Kidney (tissue), 14 donors: ENCODE measurements around the gene ANKRD40CL. TPM values are rescaled to one million over a fixed set of nuclear protein-coding genes. Genes with fewer than 3 reads are reported as not detected.

Experiments used
- DNase-seq, 5 donors: peaks; one replicate each; pipeline ENCODE4 v3.0.0-alpha.2; 2013 to 2020
- FAIRE-seq: peaks from 2 replicates; lab custom pipeline; 2012; peaks lifted over from hg19 to GRCh38; lab: Jason Lieb, UNC
- H3K27ac ChIP-seq, 2 donors: one replicate each; pipeline ENCODE4 v1.7.0; 2013; ENCODE audit warnings: low read depth in 2 of 2, low read length in 2 of 2, inconsistent platforms in 1 of 2
- H3K27me3 ChIP-seq: one replicate; pipeline ENCODE4 v1.7.1; 2013; ENCODE audit warnings: low read length, inconsistent platforms; ENCODE audit not compliant: control insufficient read depth, insufficient read depth
- H3K36me3 ChIP-seq, 3 donors: one replicate each; pipeline versions ENCODE4 v1.7.0 to v1.7.1; 2013; ENCODE audit warnings: low read length in 3 of 3, control low read depth in 1 of 3, inconsistent platforms in 1 of 3; ENCODE audit not compliant: insufficient read depth in 3 of 3, control insufficient read depth in 2 of 3
- H3K4me1 ChIP-seq, 3 donors: one replicate each; pipeline versions ENCODE4 v1.7.0 to v1.7.1; 2013; ENCODE audit warnings: low read length in 3 of 3, inconsistent platforms in 1 of 3, low read depth in 1 of 3; ENCODE audit not compliant: control insufficient read depth in 2 of 3, insufficient read depth in 2 of 3
- H3K4me3 ChIP-seq, 3 donors: one replicate each; pipeline versions ENCODE4 v1.7.0 to v1.8.1; 2013; ENCODE audit warnings: low read length in 3 of 3, control low read depth in 1 of 3, inconsistent platforms in 1 of 3
- H3K9ac ChIP-seq, 3 donors: one replicate each; pipeline versions ENCODE4 v1.7.0 to v1.7.1; 2013; ENCODE audit warnings: low read length in 3 of 3, control low read depth in 1 of 3, inconsistent platforms in 1 of 3
- H3K9me3 ChIP-seq, 3 donors: one replicate each; pipeline versions ENCODE4 v1.7.0 to v1.7.1; 2013; ENCODE audit warnings: low read length in 3 of 3, control low read depth in 1 of 3, inconsistent platforms in 1 of 3; ENCODE audit not compliant: control insufficient read depth in 2 of 3, insufficient read depth in 1 of 3
- CTCF ChIP-seq: IDR thresholded peaks from 3 replicates; pipeline ENCODE4 v1.5.1; 2012; ENCODE audit warnings: mild to moderate bottlenecking, moderate library complexity, borderline replicate concordance; ENCODE audit not compliant: insufficient read depth; ENCODE audit errors: extremely low read depth
- intact Hi-C: fragments of 100-400 bp; cut with DNase I; formaldehyde crosslinking; loops from one replicate; pipeline ENCODE4 v1.11.1; 2022
- polyA plus RNA-seq: library from polyadenylated mRNA; stranded (reverse); fragments of 350-450 nt; fragmentation: Illumina TruSeq; extraction: RNeasy Lipid Tissue Mini Kit (QIAGEN cat#74804); gene quantifications from one replicate; pipeline ENCODE4 v1.2.3, GENCODE V29; 2014; ENCODE audit warnings: low read depth, low replicate concordance; ENCODE audit not compliant: insufficient read depth
- total RNA-seq: library from RNA; stranded (reverse); fragmentation: NEBNext Ultra II Directional; extraction: Animal tissue kit (Norgen Biotek cat#: 25700); gene quantifications from one replicate; pipeline ENCODE4 v1.2.1, GENCODE V29; 2021
- donor health status: control.
- donor health status: control.
- donor health status: control.
- donor health status: control.
- donor health status: control.
- donor health status: DM: yes; HTN: yes; CAD: no.
- donor health status: Normal renal cell carcinoma (clear cell type).

ANKRD40CL gene
- total and polyA plus RNA-seq, 2 donors from 2014 or later = not detected

- Histone ChIP-seq H3K4me1 (peaks cover 3 to 40% (median 21%) of the 10 kb centered on the region in 3 donors), H3K4me3 (peak overlapping the region in 2 of 3 donors; percentile 7 to 51)
Measured at GRCh38 chr17:50722746-50723145, 44.6 kb downstream of the ANKRD40CL start.

GRCh38 chr17:50721194-50722010 lies 45.9 kb downstream of the ANKRD40CL start:
- no peaks in the 10 kb centered on the region for H3K9me3 ChIP-seq
- intact Hi-C loops = no loop called here
- no peaks in the 10 kb centered on the region for H3K27me3 ChIP-seq
- FAIRE-seq = no peak
- no peak overlapping the region for H3K27ac ChIP-seq
- no peaks in the 10 kb centered on the region for H3K36me3 ChIP-seq
- peaks cover 3 to 38% (median 13%) of the 10 kb centered on the region in 3 donors for H3K4me1 ChIP-seq
- peak in 1 of 5 donors; percentile 13 for DNase-seq
- H3K9ac ChIP-seq = peak overlapping the region in 2 of 3 donors; percentile 88 to 96
- no peak for TF ChIP-seq CTCF
- peak overlapping the region; percentile 84 to 93 (median 93) for H3K4me3 ChIP-seq

More at GRCh38 chr17:50722746-50723145, 44.6 kb downstream of the ANKRD40CL start:
- H3K9me3 ChIP-seq = no peaks in the 10 kb centered on the region
- no peaks in the 10 kb centered on the region for H3K36me3 ChIP-seq
- peak overlapping the region in 1 of 2 donors; percentile 14 for H3K27ac ChIP-seq
- intact Hi-C loops = no loop called here
- H3K9ac ChIP-seq = peak overlapping the region in 1 of 3 donors; percentile 10
- no peaks in the 10 kb centered on the region for H3K27me3 ChIP-seq
- no peak for DNase-seq
- no peak for TF ChIP-seq CTCF
- FAIRE-seq = no peak

GRCh38 chr17:50719924-50720794 lies 47.2 kb downstream of the ANKRD40CL start:
- Histone ChIP-seq H3K27me3 (no peaks in the 10 kb centered on the region), H3K9ac (peak overlapping the region; percentile 88 to 97 (median 96)), H3K36me3 (no peaks in the 10 kb centered on the region), H3K9me3 (no peaks in the 10 kb centered on the region), H3K4me1 (peaks cover 3 to 30% (median 8%) of the 10 kb centered on the region in 3 donors), H3K27ac (peak overlapping the region; percentile 98 to 100), H3K4me3 (peak overlapping the region; percentile 84 to 93 (median 93))
- FAIRE-seq (no peak), DNase-seq (peak in 1 of 5 donors; percentile 25)
- TF ChIP-seq CTCF = no peak
- intact Hi-C loops = no loop called here
